Measurements from ENCODE around the gene PRKAG2.
"Not testable (repeated sequence)": the region's sequence is repeated elsewhere in the genome, so short reads cannot be mapped to it uniquely, and the experiment has no call there.

The PRKAG2 gene

GRCh38 chr7:151524845-151525244 is 352.1 kb downstream of the PRKAG2 start:
- TF ChIP-seq POLR2A (IDR thresholded peaks at IDR 0.05; ENCODE audit: low read depth, low read length), result no peak
- FAIRE-seq (no peak), DNase-seq (ENCODE audit: insufficient read length, low spot score) (no peak)

DNA sequence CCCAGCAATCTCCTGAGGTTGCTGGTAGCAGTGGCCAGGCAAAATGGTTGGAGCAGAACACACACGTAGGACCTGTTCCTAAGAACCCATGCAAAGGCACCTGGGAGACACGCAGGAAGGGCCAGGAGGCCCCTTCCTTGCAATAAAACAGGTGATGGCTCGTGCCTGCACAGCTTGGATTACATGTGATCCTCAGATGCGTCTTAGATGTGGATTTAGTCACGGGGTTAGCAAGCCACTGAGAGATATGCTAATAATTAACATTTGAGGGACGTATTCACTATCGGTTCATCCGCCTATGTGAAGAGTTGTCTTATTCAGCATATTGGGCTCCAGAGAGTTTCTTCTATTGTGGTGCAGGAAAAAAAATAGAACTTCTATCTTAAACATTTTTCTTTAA is 352.6 kb downstream of the PRKAG2 start:
- TF ChIP-seq POLR2A (IDR thresholded peaks at IDR 0.05; ENCODE audit: low read depth, low read length), result no peak
- DNase-seq (ENCODE audit: insufficient read length, low spot score), result no peak
- FAIRE-seq, result no peak

GRCh38 chr7:151520419-151521261 is 356.3 kb downstream of the PRKAG2 start:
- FAIRE-seq (no peak), DNase-seq (ENCODE audit: insufficient read length, low spot score) (peak; percentile 51)

GRCh38 chr7:151519765-151520418 is 357.0 kb downstream of the PRKAG2 start, which contains the start of gene RHEB:
RHEB (minus strand) TSS chr7:151519895; CDS start chr7:151519511, 384 bp downstream.
- peak; percentile 66 for TF ChIP-seq POLR2A (IDR thresholded peaks at IDR 0.05; ENCODE audit: low read depth, low read length)
- DNase-seq (ENCODE audit: insufficient read length, low spot score), result peak; percentile 84
- no peak for FAIRE-seq

More at GRCh38 chr7:151520419-151521261, 356.3 kb downstream of the PRKAG2 start:
- TF ChIP-seq POLR2A (IDR thresholded peaks at IDR 0.05; ENCODE audit: low read depth, low read length), result no peak

GRCh38 chr7:151518947-151519764 is 357.8 kb downstream of the PRKAG2 start:
- FAIRE-seq; DNase-seq (ENCODE audit: insufficient read length, low spot score): not testable (repeated sequence)

GRCh38 chr7:151518105-151518946 is 358.6 kb downstream of the PRKAG2 start:
- 0 out of 2 replicates have a peak, but pooled peaks have one; percentile 21 for TF ChIP-seq POLR2A (IDR thresholded peaks at IDR 0.05; ENCODE audit: low read depth, low read length)
- no peak for FAIRE-seq
- peak; percentile 35 for DNase-seq (ENCODE audit: insufficient read length, low spot score)

DNA sequence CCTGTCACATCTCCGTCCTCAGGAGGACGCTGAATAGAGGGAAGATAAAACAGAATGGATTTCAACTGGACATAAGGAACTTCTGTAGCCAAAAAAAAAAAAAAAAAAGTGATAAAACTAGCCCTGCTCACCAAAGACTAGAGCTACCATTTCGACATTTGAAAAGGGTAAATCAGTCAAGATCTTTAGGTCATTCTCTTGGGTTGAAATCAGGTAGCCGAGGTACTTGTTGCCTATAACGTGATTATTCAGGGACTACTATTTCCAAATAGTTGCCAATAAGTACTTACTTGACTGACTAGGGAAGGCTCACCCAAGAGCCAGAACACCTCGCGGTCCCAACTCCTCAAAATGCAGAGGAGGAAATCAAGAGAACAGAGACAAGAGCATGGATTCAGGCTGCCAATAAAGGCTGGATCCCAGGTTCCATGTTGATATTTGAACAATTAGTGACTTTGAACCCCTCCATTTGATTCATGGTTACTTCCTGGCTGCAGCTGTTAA is 359.3 kb downstream of the PRKAG2 start:
- TF ChIP-seq POLR2A (IDR thresholded peaks at IDR 0.05; ENCODE audit: low read depth, low read length), result no peak
- FAIRE-seq (no peak), DNase-seq (ENCODE audit: insufficient read length, low spot score) (no peak)

- FAIRE-seq, result no peak
- no peak for DNase-seq (ENCODE audit: insufficient read length, low spot score)
- TF ChIP-seq POLR2A (IDR thresholded peaks at IDR 0.05; ENCODE audit: low read depth, low read length), result no peak
Observed at GRCh38 chr7:151515276-151515565, 361.7 kb downstream of the PRKAG2 start.

- no peak for TF ChIP-seq POLR2A (IDR thresholded peaks at IDR 0.05; ENCODE audit: low read depth, low read length)
- DNase-seq (ENCODE audit: insufficient read length, low spot score) (no peak), FAIRE-seq (no peak)
Observed at GRCh38 chr7:151514461-151515275, 362.2 kb downstream of the PRKAG2 start.

DNA sequence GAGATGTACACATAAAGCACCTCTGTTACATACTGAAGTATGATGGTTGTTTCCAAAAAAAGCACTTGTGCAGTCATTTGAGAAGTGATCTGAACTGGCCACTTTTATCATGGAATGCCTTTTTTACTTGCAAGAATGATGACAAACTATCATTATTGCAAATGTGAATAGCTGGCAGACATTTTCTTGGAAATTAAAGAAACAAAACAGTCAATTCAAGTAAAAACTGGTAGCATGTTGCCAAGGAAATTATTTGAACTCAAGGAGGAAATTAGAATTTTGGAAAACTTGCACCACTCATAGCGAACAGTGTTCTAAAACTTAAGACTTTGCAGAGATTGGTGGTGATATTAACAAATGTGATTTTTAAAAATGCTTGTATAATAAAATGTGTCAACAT is 363.8 kb downstream of the PRKAG2 start:
- no peak for FAIRE-seq
- no peak for TF ChIP-seq POLR2A (IDR thresholded peaks at IDR 0.05; ENCODE audit: low read depth, low read length)
- DNase-seq (ENCODE audit: insufficient read length, low spot score), result no peak

- TF ChIP-seq POLR2A (IDR thresholded peaks at IDR 0.05; ENCODE audit: low read depth, low read length), result no peak
- FAIRE-seq (no peak), DNase-seq (ENCODE audit: insufficient read length, low spot score) (no peak)
Observed at GRCh38 chr7:151512353-151512752, 364.6 kb downstream of the PRKAG2 start.

GRCh38 chr7:151511946-151512345 is 365.0 kb downstream of the PRKAG2 start:
- TF ChIP-seq POLR2A (IDR thresholded peaks at IDR 0.05; ENCODE audit: low read depth, low read length), result no peak
- FAIRE-seq (no peak), DNase-seq (ENCODE audit: insufficient read length, low spot score) (no peak)

Measured in H54 (cell line).